Progenitor cell of endocrine pancreas (in vitro differentiated cells): ENCODE data around the gene DYNC1LI1. TPM values are rescaled to one million over a fixed set of nuclear protein-coding genes. Genes with fewer than 3 reads are reported as not detected.

Experiments
- DNase-seq: peaks from one replicate; pipeline ENCODE4 v3.0.0; 2021; ENCODE audit warnings: low spot score; ENCODE audit not compliant: unreplicated experiment
- H3K27ac Mint-ChIP-seq: 2 replicates; pipeline ENCODE4 v1.8.0; 2021; ENCODE audit warnings: mild to moderate bottlenecking, moderate library complexity, mixed read lengths
- H3K27me3 Mint-ChIP-seq: 2 replicates; pipeline ENCODE4 v1.8.0; 2021; ENCODE audit warnings: mixed read lengths
- H3K36me3 Mint-ChIP-seq: 2 replicates; pipeline ENCODE4 v1.8.0; 2022; ENCODE audit warnings: mixed read lengths; ENCODE audit not compliant: insufficient read depth
- H3K4me1 Mint-ChIP-seq: 2 replicates; pipeline ENCODE4 v1.8.0; 2021; ENCODE audit warnings: low read depth, mixed read lengths
- H3K4me3 Mint-ChIP-seq: 2 replicates; pipeline ENCODE4 v1.8.0; 2021; ENCODE audit warnings: low read depth, mild to moderate bottlenecking, moderate library complexity, mixed read lengths
- H3K9me3 Mint-ChIP-seq: 2 replicates; pipeline ENCODE4 v1.8.0; 2021; ENCODE audit warnings: low read depth, mixed read lengths
- long read RNA-seq: library from polyadenylated mRNA; unstranded; transcript quantifications from one replicate; pipeline ENCODE4 v2.0.0, GENCODE V29; 2020
- total RNA-seq: library from RNA; stranded (reverse); gene quantifications from 2 replicates; pipeline ENCODE4 v1.2.1, GENCODE V29; 2021
- TF ChIP-seq, protein P1 (sequence below): fragments of 200-600 bp; sonication (generic); IDR thresholded peaks from one replicate; pipeline ENCODE4 v1.5.0; 2021; ENCODE audit warnings: antibody characterized with exemption, mild to moderate bottlenecking; ENCODE audit not compliant: unreplicated experiment

DYNC1LI1 gene
- 43.8 and 49.2 TPM in 2 replicates for total RNA-seq
- long read RNA-seq, transcript DYNC1LI1-201 (13 exons, 2,504 nt) = major isoform, 233 of 251 reads
- long read RNA-seq, partial matches to known transcripts = 8 of 251 reads
- long read RNA-seq, other reads (novel, unspliced or antisense) = 8 of 251 reads

DNA sequence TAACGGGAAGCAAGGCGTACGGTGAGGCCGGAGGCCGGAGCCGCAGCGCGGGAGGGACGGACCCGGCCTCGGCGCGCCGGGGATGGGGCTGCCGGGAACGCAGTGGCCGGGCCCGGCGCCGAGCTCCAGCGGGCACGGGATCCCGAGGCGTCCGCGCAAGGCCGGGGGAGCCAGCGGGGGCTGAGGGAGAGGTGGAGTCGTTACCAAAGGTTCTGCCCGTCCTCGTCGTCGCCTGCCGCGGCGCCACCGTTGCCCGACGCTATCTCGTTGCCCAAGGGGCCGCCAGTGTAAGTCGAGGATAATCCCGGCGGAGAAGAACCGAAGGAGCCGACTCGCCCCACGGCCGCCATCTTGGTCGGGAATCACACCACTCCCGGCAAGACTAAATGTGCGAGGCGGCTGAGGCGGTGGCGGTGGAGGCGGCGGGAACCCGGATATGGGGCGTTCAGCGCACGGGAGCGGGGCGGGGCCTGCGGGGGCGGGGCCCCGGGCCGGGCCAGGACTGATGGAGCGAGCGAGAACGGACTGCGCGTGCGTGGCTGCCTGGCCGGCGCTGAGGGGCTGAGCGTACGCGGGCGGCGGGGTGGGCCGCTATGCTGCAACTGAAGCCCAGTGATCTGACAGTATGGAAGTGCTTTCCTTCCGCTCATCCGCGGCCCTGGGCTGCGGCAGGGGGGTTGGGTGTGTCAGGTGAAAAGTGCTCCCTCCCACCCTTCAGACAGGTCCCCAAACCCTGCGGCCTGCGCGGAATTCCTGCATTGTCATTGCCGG is at the start of gene DYNC1LI1:
DYNC1LI1 (minus strand) TSS at position 438 of the 771 bp plus-strand sequence; CDS start at position 350, 88 bp downstream.
- Mint-ChIP-seq H3K27ac (peak within 1 kb of the TSS; percentile 99), H3K36me3 (peaks cover 1% of the 10 kb centered on the region), H3K4me3 (peak within 1 kb of the TSS; percentile 88), H3K27me3 (no peaks in the 10 kb centered on the region), H3K4me1 (peaks cover 13% of the 10 kb centered on the region), H3K9me3 (no peaks in the 10 kb centered on the region)
- TF ChIP-seq, protein P1, sequence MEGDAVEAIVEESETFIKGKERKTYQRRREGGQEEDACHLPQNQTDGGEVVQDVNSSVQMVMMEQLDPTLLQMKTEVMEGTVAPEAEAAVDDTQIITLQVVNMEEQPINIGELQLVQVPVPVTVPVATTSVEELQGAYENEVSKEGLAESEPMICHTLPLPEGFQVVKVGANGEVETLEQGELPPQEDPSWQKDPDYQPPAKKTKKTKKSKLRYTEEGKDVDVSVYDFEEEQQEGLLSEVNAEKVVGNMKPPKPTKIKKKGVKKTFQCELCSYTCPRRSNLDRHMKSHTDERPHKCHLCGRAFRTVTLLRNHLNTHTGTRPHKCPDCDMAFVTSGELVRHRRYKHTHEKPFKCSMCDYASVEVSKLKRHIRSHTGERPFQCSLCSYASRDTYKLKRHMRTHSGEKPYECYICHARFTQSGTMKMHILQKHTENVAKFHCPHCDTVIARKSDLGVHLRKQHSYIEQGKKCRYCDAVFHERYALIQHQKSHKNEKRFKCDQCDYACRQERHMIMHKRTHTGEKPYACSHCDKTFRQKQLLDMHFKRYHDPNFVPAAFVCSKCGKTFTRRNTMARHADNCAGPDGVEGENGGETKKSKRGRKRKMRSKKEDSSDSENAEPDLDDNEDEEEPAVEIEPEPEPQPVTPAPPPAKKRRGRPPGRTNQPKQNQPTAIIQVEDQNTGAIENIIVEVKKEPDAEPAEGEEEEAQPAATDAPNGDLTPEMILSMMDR = no peak
- DNase-seq = peak; percentile 94

DNA sequence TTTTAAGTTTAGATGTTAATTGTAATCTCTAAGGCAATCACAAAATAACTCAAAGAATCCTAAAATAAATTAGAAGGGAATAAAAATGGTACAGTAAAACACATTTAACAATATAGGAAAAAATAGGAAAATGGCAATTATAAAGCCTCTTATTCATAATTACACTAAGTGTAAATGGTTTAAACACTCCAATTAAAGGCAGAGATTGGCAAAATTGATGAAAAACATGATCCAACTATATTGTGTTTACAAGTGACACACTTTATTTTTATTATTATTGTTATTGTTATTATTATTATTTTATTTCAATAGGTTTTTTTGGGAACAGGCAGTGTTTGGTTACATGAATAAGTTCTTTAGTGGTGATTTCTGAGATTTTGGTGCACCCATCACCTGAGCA is 48.7 kb upstream of the DYNC1LI1 start:
- DNase-seq = no peak
- Mint-ChIP-seq H3K36me3 (no peaks in the 10 kb centered on the region), H3K4me1 (no peaks in the 10 kb centered on the region), H3K9me3 (peaks cover 10% of the 10 kb centered on the region), H3K4me3 (no peak overlapping the region), H3K27me3 (peaks cover 3% of the 10 kb centered on the region), H3K27ac (no peak overlapping the region)
- TF ChIP-seq, protein P1 = no peak

DNA sequence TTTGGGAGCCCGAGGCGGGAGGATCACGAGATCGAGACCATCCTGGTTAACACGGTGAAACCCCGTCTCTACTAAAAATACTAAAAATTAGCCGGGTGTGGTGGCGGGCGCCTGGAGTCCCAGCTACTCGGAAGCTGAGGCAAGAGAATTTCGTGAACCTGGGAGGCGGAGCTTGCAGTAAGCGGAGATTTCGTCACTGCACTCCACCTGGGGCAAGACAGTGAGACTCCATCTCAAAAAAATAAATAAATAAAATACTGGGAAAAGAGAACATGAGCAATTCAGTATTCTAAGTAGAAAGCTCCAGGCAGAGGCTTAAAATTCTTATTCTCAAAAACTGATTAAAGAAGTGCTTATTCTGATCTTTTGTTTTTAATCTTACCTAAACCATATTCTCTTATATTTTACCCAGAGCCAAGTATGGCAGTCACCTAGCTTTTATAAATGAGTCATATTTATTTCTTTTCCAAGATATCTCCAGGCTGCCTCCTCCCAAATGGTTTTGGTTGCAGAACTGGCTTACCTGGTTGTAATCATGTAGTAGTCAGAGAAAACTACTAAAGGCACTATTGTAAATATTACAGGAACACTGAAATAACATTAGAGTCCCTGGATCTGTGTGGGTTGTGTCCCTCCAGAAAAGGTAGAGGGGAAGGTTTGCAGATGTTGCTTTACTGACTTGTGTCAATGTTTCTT is 45.8 kb upstream of the DYNC1LI1 start:
- Mint-ChIP-seq H3K4me3 (no peak overlapping the region), H3K9me3 (peaks cover 10% of the 10 kb centered on the region), H3K36me3 (no peaks in the 10 kb centered on the region), H3K4me1 (no peaks in the 10 kb centered on the region), H3K27me3 (peaks cover 3% of the 10 kb centered on the region), H3K27ac (no peak overlapping the region)
- TF ChIP-seq, protein P1 = no peak
- DNase-seq = no peak

DNA sequence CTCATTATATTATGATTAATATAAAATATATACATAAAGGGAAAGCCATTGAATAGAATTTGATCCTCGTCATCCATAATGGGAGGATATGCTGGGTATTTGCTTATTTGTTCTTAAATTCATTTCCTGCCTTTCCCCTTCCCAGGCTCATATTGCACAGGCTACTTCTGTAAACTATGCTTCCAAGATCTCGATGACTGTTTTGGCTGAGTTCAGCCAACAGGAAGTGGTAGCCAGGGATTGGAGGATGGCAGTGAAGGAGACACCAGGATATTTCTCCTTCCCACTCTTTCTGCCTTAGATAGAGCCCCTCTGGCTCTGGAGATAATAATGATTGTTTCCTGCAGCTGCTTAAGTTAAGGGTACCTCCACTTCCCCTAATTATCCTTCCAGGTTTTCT is 44.3 kb upstream of the DYNC1LI1 start:
- Mint-ChIP-seq H3K27me3 (peaks cover 3% of the 10 kb centered on the region), H3K36me3 (no peaks in the 10 kb centered on the region), H3K4me1 (no peaks in the 10 kb centered on the region), H3K4me3 (no peak overlapping the region), H3K27ac (no peak overlapping the region), H3K9me3 (peaks cover 3% of the 10 kb centered on the region)
- DNase-seq = no peak
- TF ChIP-seq, protein P1 = no peak

DNA sequence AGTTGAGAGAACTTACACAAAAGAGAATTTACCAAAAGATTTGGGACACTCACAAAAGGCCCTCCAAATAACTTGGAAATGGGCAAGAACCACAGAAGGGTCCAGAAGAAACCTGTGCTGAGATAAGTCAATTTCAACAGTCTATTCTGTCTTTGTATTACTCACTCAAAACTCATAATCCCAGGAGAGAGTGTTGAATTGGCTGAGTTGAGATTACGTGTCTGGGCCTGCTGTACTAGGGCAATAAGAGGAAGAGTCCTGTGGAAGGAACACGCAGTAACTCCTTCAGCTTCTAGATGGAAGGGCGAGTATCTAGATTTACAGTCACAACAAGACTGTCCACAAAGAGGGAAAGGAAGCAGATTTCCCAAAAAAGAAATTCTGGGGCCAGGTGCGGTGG is 42.5 kb upstream of the DYNC1LI1 start:
- Mint-ChIP-seq H3K4me3 (no peak overlapping the region), H3K4me1 (no peaks in the 10 kb centered on the region), H3K27me3 (peaks cover 3% of the 10 kb centered on the region), H3K27ac (no peak overlapping the region), H3K36me3 (no peaks in the 10 kb centered on the region), H3K9me3 (no peaks in the 10 kb centered on the region)
- TF ChIP-seq, protein P1 = no peak
- DNase-seq = no peak
